HS-5 (cell line): ENCODE data around the gene ZNF142.
"Not testable (repeated sequence)": the region's sequence is repeated elsewhere in the genome, so short reads cannot be mapped to it uniquely, and the experiment has no call there.

Experiments used
- DNase-seq: peaks from one replicate; pipeline ENCODE4 v3.0.0-alpha.2; 2012; ENCODE audit warnings: low read depth

The ZNF142 gene, protein sequence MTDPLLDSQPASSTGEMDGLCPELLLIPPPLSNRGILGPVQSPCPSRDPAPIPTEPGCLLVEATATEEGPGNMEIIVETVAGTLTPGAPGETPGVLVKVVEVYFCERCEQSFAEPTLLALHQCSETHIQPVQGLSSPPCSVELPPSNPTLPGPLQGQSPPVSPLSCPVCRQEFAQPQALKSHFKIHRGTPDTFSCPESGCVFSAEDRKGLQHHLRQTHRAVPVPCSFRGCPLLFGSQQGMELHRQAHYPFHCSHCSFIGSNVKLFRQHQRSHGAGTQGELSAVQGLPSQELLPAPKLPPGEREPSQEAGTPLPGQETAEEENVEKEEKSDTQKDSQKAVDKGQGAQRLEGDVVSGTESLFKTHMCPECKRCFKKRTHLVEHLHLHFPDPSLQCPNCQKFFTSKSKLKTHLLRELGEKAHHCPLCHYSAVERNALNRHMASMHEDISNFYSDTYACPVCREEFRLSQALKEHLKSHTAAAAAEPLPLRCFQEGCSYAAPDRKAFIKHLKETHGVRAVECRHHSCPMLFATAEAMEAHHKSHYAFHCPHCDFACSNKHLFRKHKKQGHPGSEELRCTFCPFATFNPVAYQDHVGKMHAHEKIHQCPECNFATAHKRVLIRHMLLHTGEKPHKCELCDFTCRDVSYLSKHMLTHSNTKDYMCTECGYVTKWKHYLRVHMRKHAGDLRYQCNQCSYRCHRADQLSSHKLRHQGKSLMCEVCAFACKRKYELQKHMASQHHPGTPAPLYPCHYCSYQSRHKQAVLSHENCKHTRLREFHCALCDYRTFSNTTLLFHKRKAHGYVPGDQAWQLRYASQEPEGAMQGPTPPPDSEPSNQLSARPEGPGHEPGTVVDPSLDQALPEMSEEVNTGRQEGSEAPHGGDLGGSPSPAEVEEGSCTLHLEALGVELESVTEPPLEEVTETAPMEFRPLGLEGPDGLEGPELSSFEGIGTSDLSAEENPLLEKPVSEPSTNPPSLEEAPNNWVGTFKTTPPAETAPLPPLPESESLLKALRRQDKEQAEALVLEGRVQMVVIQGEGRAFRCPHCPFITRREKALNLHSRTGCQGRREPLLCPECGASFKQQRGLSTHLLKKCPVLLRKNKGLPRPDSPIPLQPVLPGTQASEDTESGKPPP (N-terminal part only)

DNA sequence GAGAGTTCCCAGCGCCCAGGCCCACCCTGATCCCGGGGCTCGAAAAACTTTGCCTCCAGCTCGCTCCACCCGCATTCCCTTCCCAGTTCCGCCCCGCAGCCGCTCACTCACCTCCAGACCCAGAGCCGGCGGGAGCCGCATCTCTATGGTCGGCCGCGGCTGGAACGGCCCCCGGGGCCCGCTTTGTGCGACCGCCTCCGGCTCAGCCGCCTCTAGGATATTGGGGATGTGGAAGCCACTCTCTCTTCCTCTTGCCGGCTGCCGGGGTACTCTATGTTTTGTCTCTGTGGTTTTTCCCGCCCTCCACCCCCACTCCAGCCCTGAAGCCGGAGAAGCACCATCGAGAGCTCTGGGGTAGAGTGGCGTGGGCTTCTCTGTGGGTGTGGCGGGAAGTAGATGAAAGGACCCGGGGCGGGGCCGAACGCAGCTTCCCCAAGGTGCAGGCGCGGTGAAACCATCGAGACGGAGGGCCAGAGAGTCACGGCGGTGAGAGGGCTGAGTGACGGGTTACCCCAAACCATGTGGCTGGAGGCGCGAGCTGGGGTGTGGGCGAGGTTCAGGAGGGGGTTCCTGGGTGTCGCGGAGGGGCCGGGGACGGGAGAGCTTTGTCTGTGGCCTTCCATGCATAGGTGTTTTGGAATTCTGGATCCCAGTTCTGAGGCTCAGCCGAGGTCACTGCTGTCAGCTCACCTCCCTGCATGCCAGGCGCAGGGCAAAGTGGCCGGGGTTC, at the start of gene ZNF142, which contains the start of gene BCS1L:
Gene ZNF142 (minus strand): TSS at position 366 of the 730 bp plus-strand sequence. CDS start 3,194 bp downstream, outside the sequence.
Gene BCS1L (plus strand): TSS at position 426 of the 730 bp plus-strand sequence. CDS start 1,305 bp downstream, outside the sequence.
- peak; percentile 64 for DNase-seq

DNA sequence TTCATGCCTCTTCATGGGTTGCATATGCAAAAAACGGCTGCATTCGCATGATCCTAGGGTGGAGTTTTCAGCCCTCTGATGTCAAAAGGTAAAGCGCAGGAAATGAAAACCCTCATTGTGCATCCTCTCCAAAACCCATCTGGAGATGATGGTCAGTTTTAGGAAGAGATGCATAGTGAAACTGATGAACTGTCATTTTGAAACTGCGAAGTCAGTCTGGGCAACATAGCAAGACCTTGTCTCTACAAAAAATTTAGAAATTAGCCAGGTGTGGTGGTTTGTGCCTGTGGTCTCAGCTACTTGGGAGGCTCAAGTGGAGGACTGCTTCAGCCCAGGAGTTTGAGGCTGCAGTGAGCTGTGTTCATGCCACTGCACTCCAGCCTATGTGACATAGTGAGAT, 48.7 kb upstream of the ZNF142 start:
- DNase-seq = no peak

DNA sequence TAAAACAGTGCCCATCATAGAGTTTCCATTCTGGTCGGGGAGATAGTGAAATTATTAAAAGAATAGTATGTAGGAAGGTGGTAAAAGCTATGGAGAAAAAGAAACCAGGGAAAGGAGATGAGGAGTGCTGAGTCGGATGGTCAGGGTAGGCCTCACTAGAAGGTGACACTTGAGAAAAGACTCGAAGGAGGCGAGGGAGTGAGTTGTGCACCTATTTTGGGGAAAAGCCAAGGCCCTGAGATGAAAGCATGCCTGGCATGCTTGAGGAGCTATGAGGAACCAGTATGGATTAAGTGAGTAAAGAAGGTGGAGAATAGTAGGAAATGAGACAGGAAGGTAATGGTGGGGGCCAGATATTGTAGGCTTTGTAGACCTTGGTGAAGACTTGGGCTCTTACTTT, 43.9 kb upstream of the ZNF142 start:
- DNase-seq = no peak

DNA sequence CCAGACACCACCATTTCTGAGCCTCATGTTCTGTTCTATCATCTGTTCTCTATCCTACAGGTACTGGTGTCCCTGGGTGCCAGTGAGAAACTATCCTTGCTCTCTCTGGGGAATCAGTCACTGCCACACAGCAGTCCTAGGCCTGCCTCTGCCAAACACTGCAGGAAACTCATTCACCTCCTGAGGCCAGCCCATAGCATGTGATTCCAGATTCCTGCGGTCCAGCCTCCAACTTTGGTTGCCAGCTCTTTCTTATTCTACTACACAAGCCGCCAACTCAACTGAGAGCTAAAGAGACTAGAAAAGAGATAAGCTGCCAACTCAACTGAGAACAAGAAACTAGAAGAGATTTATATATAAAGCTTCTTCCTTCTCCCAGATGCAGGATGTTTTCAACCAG, 42.4 kb upstream of the ZNF142 start:
- DNase-seq = no peak

DNA sequence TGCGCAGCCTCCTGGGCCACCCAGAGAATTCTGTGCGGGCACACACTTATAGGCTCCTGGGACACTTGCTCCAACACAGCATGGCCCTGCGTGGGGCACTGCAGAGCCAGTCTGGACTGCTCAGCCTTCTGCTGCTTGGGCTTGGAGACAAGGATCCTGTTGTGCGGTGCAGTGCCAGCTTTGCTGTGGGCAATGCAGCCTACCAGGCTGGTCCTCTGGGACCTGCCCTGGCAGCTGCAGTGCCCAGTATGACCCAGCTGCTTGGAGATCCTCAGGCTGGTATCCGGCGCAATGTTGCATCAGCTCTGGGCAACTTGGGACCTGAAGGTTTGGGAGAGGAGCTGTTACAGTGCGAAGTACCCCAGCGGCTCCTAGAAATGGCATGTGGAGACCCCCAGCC, 39.5 kb upstream of the ZNF142 start:
- no peak for DNase-seq

DNA sequence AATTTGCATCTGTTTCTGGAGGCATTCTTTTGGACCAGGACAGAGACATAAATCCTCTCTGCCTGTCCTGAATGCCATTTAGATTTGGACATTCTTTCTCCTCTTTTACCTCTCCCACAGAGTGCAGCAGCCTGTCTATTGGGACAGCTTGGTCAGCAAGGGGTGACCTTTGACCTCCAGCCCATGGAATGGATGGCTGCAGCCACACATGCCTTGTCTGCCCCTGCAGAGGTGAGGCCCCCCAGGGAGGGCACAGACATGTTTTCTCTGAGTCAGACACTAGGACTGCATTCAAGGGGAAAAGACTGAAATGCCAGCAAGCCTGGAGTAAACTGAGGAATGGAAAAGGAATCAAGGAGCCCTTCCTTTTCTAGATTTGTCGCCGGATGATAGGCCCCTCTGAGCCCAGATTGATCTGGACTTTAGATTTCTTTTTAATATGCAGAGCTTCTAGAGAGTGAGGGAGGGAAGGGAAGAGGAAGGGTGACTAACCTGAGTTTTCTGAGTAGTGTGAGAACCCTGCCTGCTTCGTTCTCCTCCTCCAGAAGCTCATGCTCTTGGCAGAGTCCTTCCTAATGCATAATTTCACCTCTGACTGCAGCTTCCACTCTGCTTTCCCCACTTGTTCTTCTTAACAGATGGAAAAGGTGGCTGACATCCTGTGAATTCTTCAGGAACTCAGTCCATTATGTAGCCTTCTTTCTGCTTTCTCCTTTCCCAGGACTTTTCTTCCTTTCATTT, 35.2 kb upstream of the ZNF142 start:
- no peak for DNase-seq

DNA sequence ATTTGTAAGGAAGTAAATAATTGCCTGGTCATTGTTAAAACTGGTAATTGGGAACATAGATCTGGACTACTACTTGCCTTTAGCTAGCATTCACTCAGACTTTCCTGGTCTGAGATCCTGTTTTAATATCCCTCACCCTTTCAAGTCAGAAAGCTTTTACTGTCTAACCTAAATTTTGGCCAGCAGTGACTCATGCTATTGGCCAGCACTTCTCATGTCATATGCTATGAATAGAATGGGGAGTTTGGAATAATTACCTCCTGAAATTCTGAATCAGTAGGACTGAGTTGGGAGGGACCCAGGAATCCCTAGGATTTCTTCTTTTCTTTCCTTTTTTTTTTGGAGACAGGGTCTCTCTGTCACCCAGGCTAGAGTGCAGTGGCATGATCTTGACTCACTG, 31.8 kb upstream of the ZNF142 start:
- no peak for DNase-seq

- DNase-seq = not testable (repeated sequence)
Observed at GRCh38 chr2:218687400-218688060, 28.1 kb upstream of the ZNF142 start.

DNA sequence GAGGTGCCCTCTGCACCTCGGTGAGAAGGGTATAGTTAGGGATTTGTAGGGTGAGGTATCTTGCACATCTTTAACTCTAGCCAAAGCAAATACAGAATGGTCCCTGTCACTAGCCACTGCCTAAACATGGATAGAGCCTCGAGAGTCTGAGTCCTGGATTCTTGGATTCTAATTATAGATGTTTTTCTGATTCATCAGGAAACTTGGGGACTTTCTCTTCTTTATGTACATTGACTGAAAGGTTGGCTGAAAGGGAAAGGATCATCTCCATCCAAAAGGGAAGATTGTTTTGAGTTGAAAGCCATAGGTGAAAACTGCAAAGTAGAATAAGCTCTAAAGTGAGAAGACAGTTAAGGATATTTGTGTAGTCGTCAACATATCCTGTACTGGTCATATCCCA, 20.6 kb upstream of the ZNF142 start:
- DNase-seq = no peak

- DNase-seq = no peak
Observed at GRCh38 chr2:218679119-218679518, 19.7 kb upstream of the ZNF142 start.

DNA sequence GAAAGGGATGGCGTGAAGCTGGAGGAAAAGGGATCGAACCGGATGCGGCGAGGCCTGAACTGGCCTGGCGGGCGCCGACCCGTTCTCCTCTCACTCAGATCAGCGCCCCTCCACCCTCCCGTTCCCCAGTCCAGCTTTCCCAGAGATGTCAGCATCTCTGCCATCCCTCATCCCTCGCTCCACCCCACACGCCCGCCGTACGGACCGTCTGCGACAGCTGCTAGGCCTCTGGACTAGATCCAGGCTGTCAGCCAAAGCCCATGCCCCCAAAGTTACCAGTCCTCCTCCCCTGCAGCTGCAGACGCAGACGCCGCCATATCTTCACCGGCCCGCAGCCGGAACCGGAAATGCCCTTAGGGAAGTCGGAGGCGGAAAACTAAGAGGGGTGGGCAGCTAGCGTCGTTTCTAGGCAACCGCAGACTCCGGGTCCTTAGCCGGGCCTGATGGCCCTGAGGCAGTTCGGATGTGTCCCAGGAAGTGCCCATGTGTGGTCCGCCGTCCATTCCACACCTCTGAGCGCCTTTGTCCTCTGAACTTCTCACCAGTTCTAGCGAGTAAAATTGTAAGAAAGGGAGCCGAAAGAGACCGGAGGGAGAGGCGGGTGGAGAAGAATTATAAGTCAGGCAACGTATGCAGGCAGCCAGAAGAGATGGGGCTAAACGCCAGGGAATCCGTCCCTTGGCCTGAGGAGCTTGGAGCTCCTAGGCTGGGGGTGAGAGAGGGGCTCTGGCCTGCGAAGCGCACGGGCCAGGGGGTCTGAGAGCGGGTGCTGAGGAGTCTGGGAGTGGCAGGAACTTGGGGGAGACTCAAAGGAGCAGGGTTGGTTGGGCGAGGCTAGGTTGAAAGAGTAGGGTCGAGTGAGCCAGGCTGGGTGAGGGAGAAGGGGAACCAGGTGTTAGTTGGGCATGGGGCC, 12.5 kb upstream of the ZNF142 start, which contains the start of the genes RNF25 and STK36:
Gene RNF25 (minus strand): TSS at position 349 of the 913 bp plus-strand sequence. CDS start 32 bp downstream, at position 317.
Gene STK36 (plus strand): TSS at position 433 of the 913 bp plus-strand sequence. CDS start 744 bp downstream, outside the sequence.
- peak; percentile 78 for DNase-seq

DNA sequence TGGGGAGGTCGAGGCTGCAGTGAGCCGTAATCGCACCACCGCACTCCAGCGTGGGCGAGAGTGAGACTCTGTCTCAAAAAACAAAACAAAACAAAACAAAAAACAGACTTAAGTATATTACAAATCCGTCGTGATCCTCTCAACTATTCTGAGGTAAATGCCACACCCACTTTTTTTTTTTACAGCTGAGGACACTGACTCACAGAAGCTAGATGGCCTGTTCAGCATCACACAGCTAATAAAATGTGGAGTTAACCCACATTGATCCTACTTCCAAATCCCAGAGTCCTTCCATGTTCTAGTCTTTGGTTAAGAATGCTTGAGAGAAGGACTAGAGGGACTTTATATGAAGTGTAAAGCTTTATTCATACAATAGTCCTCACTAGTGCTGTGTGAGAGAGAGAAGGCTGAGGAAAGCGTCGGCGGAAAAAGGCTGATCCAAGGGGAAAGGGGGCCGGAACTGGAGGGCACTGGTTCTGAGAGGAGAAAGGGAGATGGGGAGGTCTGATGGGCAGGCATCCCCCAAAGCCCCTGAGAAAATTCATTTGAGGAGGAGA, 11.8 kb upstream of the ZNF142 start:
- DNase-seq = no peak

DNA sequence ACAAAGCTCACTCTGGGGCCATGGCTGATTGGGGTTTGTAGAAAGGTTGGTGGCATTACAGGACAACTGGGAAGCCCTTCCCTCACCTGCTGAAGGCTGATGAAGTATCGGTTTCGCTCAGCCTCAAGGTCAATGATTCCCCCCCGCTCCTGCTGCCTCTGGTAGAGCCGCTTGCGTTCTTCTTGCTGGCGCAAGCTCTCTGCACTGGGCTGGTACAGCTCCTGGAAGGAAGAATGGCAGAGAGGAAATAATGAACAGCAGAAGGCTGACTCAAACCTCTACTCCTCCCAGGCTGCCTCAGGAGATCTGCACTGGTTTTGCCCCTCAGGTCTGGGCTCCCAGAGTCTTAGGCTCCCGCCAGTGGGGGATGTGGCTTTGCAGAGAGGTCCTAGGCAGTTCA, 5.2 kb upstream of the ZNF142 start:
- no peak for DNase-seq

DNA sequence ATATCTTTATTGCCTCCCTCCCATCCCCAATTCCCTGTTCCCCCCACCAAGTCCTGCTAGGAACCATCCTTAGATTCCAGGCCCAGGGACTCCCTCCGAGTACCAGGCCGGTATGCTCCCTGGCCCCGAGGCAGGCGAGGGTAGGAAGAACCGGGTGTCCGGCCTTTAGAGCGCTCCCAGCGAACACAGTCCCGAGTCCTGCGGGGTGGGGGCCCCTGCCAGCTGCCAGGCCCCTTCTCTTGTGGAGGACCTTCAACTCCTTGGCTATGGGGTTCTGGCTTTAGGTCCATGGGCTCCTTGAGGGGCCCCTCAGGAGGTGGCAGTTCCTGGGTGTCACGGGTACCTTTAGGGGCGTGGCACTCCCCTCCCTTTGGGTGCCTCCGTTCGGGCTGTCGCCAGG, 4.5 kb upstream of the ZNF142 start:
- no peak for DNase-seq

DNA sequence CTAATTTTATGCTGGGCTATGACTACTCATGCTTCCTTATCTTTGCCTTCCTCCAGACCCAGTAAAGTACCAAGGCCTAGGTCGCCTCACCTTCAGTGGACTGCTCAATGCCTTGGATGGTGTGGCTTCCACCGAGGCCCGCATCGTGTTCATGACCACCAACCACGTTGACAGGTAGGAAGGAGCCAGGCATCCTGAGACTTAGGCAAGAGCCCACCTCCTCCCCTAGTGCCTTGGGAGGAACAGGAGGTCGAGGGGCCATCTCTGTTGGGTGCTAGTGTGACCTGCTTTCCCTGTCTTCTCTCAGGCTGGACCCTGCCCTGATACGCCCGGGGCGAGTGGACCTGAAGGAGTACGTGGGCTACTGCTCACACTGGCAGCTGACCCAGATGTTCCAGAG, 3.4 kb upstream of the ZNF142 start:
- DNase-seq = no peak

DNA sequence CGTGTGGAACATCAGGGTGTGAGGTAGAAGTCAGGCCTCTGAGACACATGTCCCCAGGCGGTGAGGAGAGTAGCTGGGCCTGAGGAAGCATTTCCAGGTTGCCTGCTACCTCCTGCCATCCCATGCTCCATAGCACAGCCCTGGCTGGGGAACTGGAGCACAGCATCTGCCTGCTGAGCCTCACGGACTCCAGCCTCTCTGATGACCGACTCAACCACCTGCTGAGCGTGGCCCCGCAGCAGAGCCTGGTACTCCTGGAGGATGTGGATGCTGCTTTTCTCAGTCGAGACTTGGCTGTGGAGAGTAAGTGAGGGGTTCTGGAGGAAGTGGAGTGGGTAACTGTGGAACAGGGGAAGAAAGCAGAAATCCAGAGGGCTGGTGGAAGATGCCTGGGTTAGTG, 3.0 kb upstream of the ZNF142 start:
- no peak for DNase-seq

- DNase-seq = no peak
Observed at GRCh38 chr2:218659988-218660358, 550 bp upstream of the ZNF142 start.

DNA sequence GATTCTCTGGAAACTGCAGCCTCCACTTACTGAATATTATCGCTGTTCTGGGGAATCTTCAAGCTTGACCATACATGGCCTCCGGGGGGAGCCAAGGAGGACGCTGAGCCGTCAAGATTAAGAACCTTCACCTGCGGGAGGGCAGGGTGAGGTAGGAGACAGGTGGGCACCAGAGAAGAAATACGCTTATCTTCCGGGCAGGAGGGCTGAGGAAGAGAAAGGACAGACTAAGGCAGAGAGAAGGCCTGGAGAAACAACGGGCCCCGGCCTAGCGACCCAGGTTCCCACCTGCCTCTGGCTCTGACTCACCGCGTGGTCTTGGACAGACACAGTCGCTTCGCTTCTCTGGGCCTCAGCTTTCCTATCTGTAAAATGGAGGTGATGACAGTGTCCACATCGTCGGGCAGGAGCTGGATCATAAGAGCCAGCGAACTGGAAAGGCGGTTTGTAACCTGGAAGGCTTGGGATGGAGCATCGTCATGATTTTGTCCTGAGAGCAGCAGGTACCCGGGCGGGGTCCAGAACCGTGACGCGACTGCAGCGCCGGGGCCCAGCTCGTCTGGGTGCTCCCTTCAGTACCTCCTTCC, 659 bp downstream of the ZNF142 start:
- no peak for DNase-seq
